ENCODE data around the gene ZNF648.

ZNF648 gene

GRCh38 chr1:182065126-182065845 is 3.8 kb upstream of the ZNF648 start:
- no peak overlapping the region for H3K9ac ChIP-seq (ENCODE audit: low read length)
- 83% methylated on average over 5 of the region's 5 CpGs for WGBS
- H2BK15ac ChIP-seq (ENCODE audit: low read depth, poor library complexity, severe bottlenecking), result no peak overlapping the region
- no peak overlapping the region for H2BK120ac ChIP-seq (ENCODE audit: low read depth, low read length)
- H3K4me1 ChIP-seq (ENCODE audit: control insufficient read depth, insufficient read depth, low read depth, low read length), result no peaks in the 10 kb centered on the region
- no peak overlapping the region for H3K4ac ChIP-seq (ENCODE audit: low read depth in 1 of 2, low read length in 2 of 2)
- no peak overlapping the region for H2AFZ ChIP-seq (ENCODE audit: low read depth, low read length)
- H2BK5ac ChIP-seq (ENCODE audit: low read depth, low read length, poor library complexity, severe bottlenecking), result no peak overlapping the region
- no peak overlapping the region for H3K4me2 ChIP-seq (ENCODE audit: low read length, poor library complexity, severe bottlenecking)
- H3K27me3 ChIP-seq (ENCODE audit: control insufficient read depth in 1 of 2, insufficient read depth in 1 of 2, low read length in 2 of 2), result peaks cover 0 to 30% of the 10 kb centered on the region in 2 experiments
- no peak overlapping the region for H4K91ac ChIP-seq (ENCODE audit: low read length)
- no peak overlapping the region for H3K4me3 ChIP-seq (ENCODE audit: insufficient read depth in 1 of 2, low read depth in 1 of 2, low read length in 2 of 2)
- no peak overlapping the region for H2BK12ac ChIP-seq (ENCODE audit: low read length in 2 of 2)
- H2AK5ac ChIP-seq (ENCODE audit: low read length, severe bottlenecking), result no peak overlapping the region
- H3K18ac ChIP-seq (ENCODE audit: low read depth in 1 of 2, low read length in 2 of 2), result no peak overlapping the region
- H3K14ac ChIP-seq (ENCODE audit: low read length in 2 of 2), result no peak overlapping the region
- no peaks in the 10 kb centered on the region for H3K36me3 ChIP-seq (ENCODE audit: control insufficient read depth in 1 of 2, insufficient read depth in 2 of 2, low read depth in 1 of 2, low read length in 2 of 2)
- no peak overlapping the region for H3K27ac ChIP-seq (ENCODE audit: low read length, poor library complexity, severe bottlenecking)
- no peak overlapping the region for H4K8ac ChIP-seq (ENCODE audit: low read length)
- no peaks in the 10 kb centered on the region for H3K79me1 ChIP-seq (replicated peaks; ENCODE audit: low read length, poor library complexity, severe bottlenecking)
- no peak overlapping the region for H3K23ac ChIP-seq (ENCODE audit: low read length in 2 of 2)
- DNase-seq, result no peak
- no peaks in the 10 kb centered on the region for H3K9me3 ChIP-seq (ENCODE audit: control insufficient read depth, low read length)

- Histone ChIP-seq H3K79me1 (replicated peaks; ENCODE audit: low read length, poor library complexity, severe bottlenecking) (no peaks in the 10 kb centered on the region), H3K9me3 (ENCODE audit: control insufficient read depth, low read length) (no peaks in the 10 kb centered on the region), H2AFZ (ENCODE audit: low read depth, low read length) (no peak overlapping the region), H3K14ac (ENCODE audit: low read length in 2 of 2) (no peak overlapping the region), H2BK12ac (ENCODE audit: low read length in 2 of 2) (no peak overlapping the region), H2BK15ac (ENCODE audit: low read depth, poor library complexity, severe bottlenecking) (no peak overlapping the region), H3K4ac (ENCODE audit: low read depth in 1 of 2, low read length in 2 of 2) (no peak overlapping the region), H2AK5ac (ENCODE audit: low read length, severe bottlenecking) (no peak overlapping the region), H2BK5ac (ENCODE audit: low read depth, low read length, poor library complexity, severe bottlenecking) (no peak overlapping the region), H3K27ac (ENCODE audit: low read length, poor library complexity, severe bottlenecking) (no peak overlapping the region), H3K27me3 (ENCODE audit: control insufficient read depth in 1 of 2, insufficient read depth in 1 of 2, low read length in 2 of 2) (peaks cover 0 to 31% of the 10 kb centered on the region in 2 experiments), H3K4me3 (ENCODE audit: insufficient read depth in 1 of 2, low read depth in 1 of 2, low read length in 2 of 2) (no peak overlapping the region), H3K4me2 (ENCODE audit: low read length, poor library complexity, severe bottlenecking) (no peak overlapping the region), H3K4me1 (ENCODE audit: control insufficient read depth, insufficient read depth, low read depth, low read length) (no peaks in the 10 kb centered on the region), H3K18ac (ENCODE audit: low read depth in 1 of 2, low read length in 2 of 2) (no peak overlapping the region), H3K9ac (ENCODE audit: low read length) (no peak overlapping the region), H4K8ac (ENCODE audit: low read length) (no peak overlapping the region), H3K23ac (ENCODE audit: low read length in 2 of 2) (no peak overlapping the region), H3K36me3 (ENCODE audit: control insufficient read depth in 1 of 2, insufficient read depth in 2 of 2, low read depth in 1 of 2, low read length in 2 of 2) (no peaks in the 10 kb centered on the region), H4K91ac (ENCODE audit: low read length) (no peak overlapping the region), H2BK120ac (ENCODE audit: low read depth, low read length) (no peak overlapping the region)
- WGBS, result 80% methylated on average over 3 of the region's 3 CpGs
- no peak for DNase-seq
Measured at GRCh38 chr1:182064611-182065010, 3.1 kb upstream of the ZNF648 start.

GRCh38 chr1:182062223-182062622 is 711 bp upstream of the ZNF648 start:
- H3K4me2 ChIP-seq (ENCODE audit: low read length, poor library complexity, severe bottlenecking), result no peak overlapping the region
- H4K8ac ChIP-seq (ENCODE audit: low read length), result no peak overlapping the region
- no peak overlapping the region for H3K23ac ChIP-seq (ENCODE audit: low read length in 2 of 2)
- 65% methylated on average over 1 of the region's 1 CpG for WGBS
- no peak overlapping the region for H3K4ac ChIP-seq (ENCODE audit: low read depth in 1 of 2, low read length in 2 of 2)
- peaks cover 0 to 36% of the 10 kb centered on the region in 2 experiments for H3K27me3 ChIP-seq (ENCODE audit: control insufficient read depth in 1 of 2, insufficient read depth in 1 of 2, low read length in 2 of 2)
- no peaks in the 10 kb centered on the region for H3K9me3 ChIP-seq (ENCODE audit: control insufficient read depth, low read length)
- no peak overlapping the region for H3K9ac ChIP-seq (ENCODE audit: low read length)
- no peak overlapping the region for H2BK5ac ChIP-seq (ENCODE audit: low read depth, low read length, poor library complexity, severe bottlenecking)
- H3K14ac ChIP-seq (ENCODE audit: low read length in 2 of 2), result no peak overlapping the region
- no peaks in the 10 kb centered on the region for H3K4me1 ChIP-seq (ENCODE audit: control insufficient read depth, insufficient read depth, low read depth, low read length)
- no peak overlapping the region for H4K91ac ChIP-seq (ENCODE audit: low read length)
- H2AK5ac ChIP-seq (ENCODE audit: low read length, severe bottlenecking), result no peak overlapping the region
- H3K36me3 ChIP-seq (ENCODE audit: control insufficient read depth in 1 of 2, insufficient read depth in 2 of 2, low read depth in 1 of 2, low read length in 2 of 2), result no peaks in the 10 kb centered on the region
- no peak overlapping the region for H3K27ac ChIP-seq (ENCODE audit: low read length, poor library complexity, severe bottlenecking)
- no peak overlapping the region for H3K4me3 ChIP-seq (ENCODE audit: insufficient read depth in 1 of 2, low read depth in 1 of 2, low read length in 2 of 2)
- no peaks in the 10 kb centered on the region for H3K79me1 ChIP-seq (replicated peaks; ENCODE audit: low read length, poor library complexity, severe bottlenecking)
- DNase-seq, result no peak
- no peak overlapping the region for H3K18ac ChIP-seq (ENCODE audit: low read depth in 1 of 2, low read length in 2 of 2)
- no peak overlapping the region for H2BK120ac ChIP-seq (ENCODE audit: low read depth, low read length)
- H2BK12ac ChIP-seq (ENCODE audit: low read length in 2 of 2), result no peak overlapping the region
- no peak overlapping the region for H2AFZ ChIP-seq (ENCODE audit: low read depth, low read length)
- no peak overlapping the region for H2BK15ac ChIP-seq (ENCODE audit: low read depth, poor library complexity, severe bottlenecking)

GRCh38 chr1:182060877-182061276 is 635 bp downstream of the ZNF648 start:
- no peak overlapping the region for H4K91ac ChIP-seq (ENCODE audit: low read length)
- H2BK120ac ChIP-seq (ENCODE audit: low read depth, low read length), result no peak overlapping the region
- no peak overlapping the region for H2AFZ ChIP-seq (ENCODE audit: low read depth, low read length)
- H3K18ac ChIP-seq (ENCODE audit: low read depth in 1 of 2, low read length in 2 of 2), result no peak overlapping the region
- H3K36me3 ChIP-seq (ENCODE audit: control insufficient read depth in 1 of 2, insufficient read depth in 2 of 2, low read depth in 1 of 2, low read length in 2 of 2), result no peaks in the 10 kb centered on the region
- no peak overlapping the region for H3K14ac ChIP-seq (ENCODE audit: low read length in 2 of 2)
- H3K4me2 ChIP-seq (ENCODE audit: low read length, poor library complexity, severe bottlenecking), result no peak overlapping the region
- no peak overlapping the region for H2BK5ac ChIP-seq (ENCODE audit: low read depth, low read length, poor library complexity, severe bottlenecking)
- no peaks in the 10 kb centered on the region for H3K4me1 ChIP-seq (ENCODE audit: control insufficient read depth, insufficient read depth, low read depth, low read length)
- H3K23ac ChIP-seq (ENCODE audit: low read length in 2 of 2), result no peak overlapping the region
- H3K27ac ChIP-seq (ENCODE audit: low read length, poor library complexity, severe bottlenecking), result no peak overlapping the region
- no peak overlapping the region for H3K9ac ChIP-seq (ENCODE audit: low read length)
- DNase-seq, result no peak
- H2BK15ac ChIP-seq (ENCODE audit: low read depth, poor library complexity, severe bottlenecking), result no peak overlapping the region
- H2AK5ac ChIP-seq (ENCODE audit: low read length, severe bottlenecking), result no peak overlapping the region
- WGBS, result 63% methylated on average over 6 of the region's 6 CpGs
- no peak overlapping the region for H4K8ac ChIP-seq (ENCODE audit: low read length)
- H3K9me3 ChIP-seq (ENCODE audit: control insufficient read depth, low read length), result no peaks in the 10 kb centered on the region
- H3K79me1 ChIP-seq (replicated peaks; ENCODE audit: low read length, poor library complexity, severe bottlenecking), result no peaks in the 10 kb centered on the region
- no peak overlapping the region for H3K4me3 ChIP-seq (ENCODE audit: insufficient read depth in 1 of 2, low read depth in 1 of 2, low read length in 2 of 2)
- peaks cover 0 to 47% of the 10 kb centered on the region in 2 experiments for H3K27me3 ChIP-seq (ENCODE audit: control insufficient read depth in 1 of 2, insufficient read depth in 1 of 2, low read length in 2 of 2)
- no peak overlapping the region for H3K4ac ChIP-seq (ENCODE audit: low read depth in 1 of 2, low read length in 2 of 2)
- no peak overlapping the region for H2BK12ac ChIP-seq (ENCODE audit: low read length in 2 of 2)

Data from mesenchymal stem cell (in vitro differentiated cells and primary cell).